ENCODE measurements around the gene GIT2. TPM values are rescaled to one million over a fixed set of nuclear protein-coding genes. Genes with fewer than 3 reads are reported as not detected.
"Not testable (repeated sequence)": the region's sequence is repeated elsewhere in the genome, so short reads cannot be mapped to it uniquely, and the experiment has no call there.

Gene GIT2
- total and polyA plus RNA-seq, 2 experiments from 2014 or later: 21.5 to 22.4 TPM

DNA sequence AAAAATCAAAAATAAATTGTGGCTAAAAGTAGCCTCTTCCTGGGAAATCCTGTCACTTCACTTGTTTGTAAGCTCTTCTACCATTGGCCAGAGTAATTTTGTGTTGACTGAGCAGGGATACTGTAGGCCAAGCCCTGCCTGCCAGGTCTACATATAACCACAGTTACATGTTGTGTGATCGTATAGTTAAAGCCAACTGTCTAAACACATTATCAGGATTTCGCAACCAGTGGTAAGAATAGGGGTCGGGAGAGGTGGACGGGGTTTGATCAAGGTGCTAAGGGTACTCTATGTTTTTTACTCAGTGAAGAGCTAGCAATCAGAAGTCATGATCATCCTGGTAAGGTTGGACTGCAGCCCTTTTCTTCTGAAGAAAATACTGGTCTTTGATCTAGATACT lies 16.5 kb upstream of the GIT2 start:
- no peak overlapping the region for H2AFZ ChIP-seq
- no peak overlapping the region for H3K4me2 ChIP-seq
- H3K79me2 ChIP-seq: peaks cover 38% of the 10 kb centered on the region
- H3K27me3 ChIP-seq: no peaks in the 10 kb centered on the region
- 87% methylated on average over 4 of the region's 4 CpGs for WGBS (ENCODE audit: low lambda C conversion rate, missing lambda C conversion rate)
- no peaks in the 10 kb centered on the region for H3K9me3 ChIP-seq (ENCODE audit: low read depth)
- no peaks in the 10 kb centered on the region for H4K20me1 ChIP-seq (ENCODE audit: insufficient read depth, poor library complexity, severe bottlenecking)
- no peaks in the 10 kb centered on the region for H3K9me2 ChIP-seq (replicated peaks; ENCODE audit: insufficient read depth)
- no peak overlapping the region for H3K4me3 ChIP-seq
- no peaks in the 10 kb centered on the region for H3K36me3 ChIP-seq (replicated peaks; ENCODE audit: insufficient read depth, low read depth)
- H3K27ac ChIP-seq: peak overlapping the region; percentile 73
- no peak for TF ChIP-seq EZH2phosphoT487 (IDR thresholded peaks at IDR 0.05; ENCODE audit: low read depth, severe bottlenecking, unreplicated experiment)
- TF ChIP-seq, protein P1, sequence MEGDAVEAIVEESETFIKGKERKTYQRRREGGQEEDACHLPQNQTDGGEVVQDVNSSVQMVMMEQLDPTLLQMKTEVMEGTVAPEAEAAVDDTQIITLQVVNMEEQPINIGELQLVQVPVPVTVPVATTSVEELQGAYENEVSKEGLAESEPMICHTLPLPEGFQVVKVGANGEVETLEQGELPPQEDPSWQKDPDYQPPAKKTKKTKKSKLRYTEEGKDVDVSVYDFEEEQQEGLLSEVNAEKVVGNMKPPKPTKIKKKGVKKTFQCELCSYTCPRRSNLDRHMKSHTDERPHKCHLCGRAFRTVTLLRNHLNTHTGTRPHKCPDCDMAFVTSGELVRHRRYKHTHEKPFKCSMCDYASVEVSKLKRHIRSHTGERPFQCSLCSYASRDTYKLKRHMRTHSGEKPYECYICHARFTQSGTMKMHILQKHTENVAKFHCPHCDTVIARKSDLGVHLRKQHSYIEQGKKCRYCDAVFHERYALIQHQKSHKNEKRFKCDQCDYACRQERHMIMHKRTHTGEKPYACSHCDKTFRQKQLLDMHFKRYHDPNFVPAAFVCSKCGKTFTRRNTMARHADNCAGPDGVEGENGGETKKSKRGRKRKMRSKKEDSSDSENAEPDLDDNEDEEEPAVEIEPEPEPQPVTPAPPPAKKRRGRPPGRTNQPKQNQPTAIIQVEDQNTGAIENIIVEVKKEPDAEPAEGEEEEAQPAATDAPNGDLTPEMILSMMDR (IDR thresholded peaks at IDR 0.05; ENCODE audit: poor library complexity): no peak
- TF ChIP-seq EZH2 (IDR thresholded peaks at IDR 0.05; ENCODE audit: borderline replicate concordance): no peak
- peaks cover 7% of the 10 kb centered on the region for H3K4me1 ChIP-seq (ENCODE audit: insufficient read depth)
- no peak for DNase-seq (ENCODE audit: low spot score)

DNA sequence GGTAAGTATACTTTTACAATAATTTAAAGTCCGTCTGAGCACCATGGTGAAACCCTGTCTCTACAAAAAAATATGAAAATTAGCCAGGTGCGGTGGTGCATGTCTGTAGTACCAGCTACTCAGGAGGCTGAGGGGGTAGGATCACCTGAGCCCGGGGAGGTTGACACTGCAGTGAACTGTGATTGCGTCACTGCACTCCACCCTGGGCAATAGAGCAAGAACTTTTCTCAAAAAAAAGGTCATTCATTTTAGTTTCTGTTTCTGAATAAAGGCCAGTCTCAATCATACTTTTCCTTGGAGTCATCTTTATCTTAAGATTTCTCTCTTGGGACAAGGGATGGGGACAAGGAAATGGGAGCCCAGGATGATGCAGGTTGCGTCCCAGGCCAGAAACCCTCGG lies 16.0 kb upstream of the GIT2 start:
- peak; percentile 41 for DNase-seq (ENCODE audit: low spot score)
- no peak overlapping the region for H3K4me3 ChIP-seq
- H3K27me3 ChIP-seq: no peaks in the 10 kb centered on the region
- peak overlapping the region; percentile 73 for H3K27ac ChIP-seq
- H2AFZ ChIP-seq: no peak overlapping the region
- 78% methylated on average over 6 of the region's 6 CpGs for WGBS (ENCODE audit: low lambda C conversion rate, missing lambda C conversion rate)
- H3K79me2 ChIP-seq: peaks cover 43% of the 10 kb centered on the region
- TF ChIP-seq EZH2phosphoT487 (IDR thresholded peaks at IDR 0.05; ENCODE audit: low read depth, severe bottlenecking, unreplicated experiment): no peak
- TF ChIP-seq, protein P1 (IDR thresholded peaks at IDR 0.05; ENCODE audit: poor library complexity): no peak
- TF ChIP-seq EZH2 (IDR thresholded peaks at IDR 0.05; ENCODE audit: borderline replicate concordance): no peak
- H3K36me3 ChIP-seq (replicated peaks; ENCODE audit: insufficient read depth, low read depth): no peaks in the 10 kb centered on the region
- H3K9me2 ChIP-seq (replicated peaks; ENCODE audit: insufficient read depth): no peaks in the 10 kb centered on the region
- H3K4me2 ChIP-seq: no peak overlapping the region
- H4K20me1 ChIP-seq (ENCODE audit: insufficient read depth, poor library complexity, severe bottlenecking): no peaks in the 10 kb centered on the region
- no peaks in the 10 kb centered on the region for H3K9me3 ChIP-seq (ENCODE audit: low read depth)
- peaks cover 7% of the 10 kb centered on the region for H3K4me1 ChIP-seq (ENCODE audit: insufficient read depth)

DNA sequence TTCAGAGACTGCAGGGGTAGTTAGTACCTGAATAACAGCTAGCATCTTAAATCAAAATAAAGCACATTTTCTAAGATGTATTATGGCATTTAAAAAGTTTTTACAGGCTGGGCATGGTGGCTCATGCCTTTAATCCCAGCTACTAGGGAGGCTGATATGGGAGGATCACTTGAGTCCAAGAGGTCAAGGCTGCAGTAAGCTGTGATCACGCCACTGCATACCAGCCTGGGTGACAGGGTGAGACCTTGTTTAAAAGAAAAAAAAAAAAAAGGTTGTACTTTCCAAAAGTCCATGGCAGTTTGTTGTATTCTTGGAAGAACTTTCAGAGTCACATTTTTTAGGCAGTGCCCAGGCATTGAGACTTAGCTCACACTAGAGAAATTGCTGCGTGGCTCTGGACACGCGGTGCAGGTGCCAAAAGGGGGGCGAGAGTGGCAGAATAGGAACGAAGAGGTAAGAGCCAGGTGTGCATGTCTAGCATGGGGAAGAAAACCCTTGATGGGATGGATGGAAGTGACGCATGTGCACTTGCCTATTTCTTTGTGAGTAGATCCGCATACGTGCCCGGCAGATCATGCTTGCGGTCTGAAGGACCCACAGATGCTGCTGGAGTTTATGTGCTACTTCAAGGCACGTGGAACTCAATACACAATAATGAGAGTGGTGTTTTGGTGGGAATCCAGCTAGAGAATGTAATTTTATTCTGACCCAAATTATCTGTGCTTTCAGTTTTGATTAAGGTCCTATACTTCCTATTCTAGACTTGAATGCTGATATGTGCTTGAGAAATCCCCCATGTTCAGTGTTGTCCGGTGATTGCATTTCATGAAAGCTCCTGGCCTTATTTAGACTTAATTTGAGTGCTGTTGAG lies 14.9 kb upstream of the GIT2 start:
- Histone ChIP-seq H4K20me1 (ENCODE audit: insufficient read depth, poor library complexity, severe bottlenecking) (no peaks in the 10 kb centered on the region), H3K27me3 (no peaks in the 10 kb centered on the region), H3K36me3 (replicated peaks; ENCODE audit: insufficient read depth, low read depth) (no peaks in the 10 kb centered on the region), H3K9me2 (replicated peaks; ENCODE audit: insufficient read depth) (no peaks in the 10 kb centered on the region), H3K79me2 (peaks cover 53% of the 10 kb centered on the region), H3K4me3 (no peak overlapping the region), H3K4me2 (no peak overlapping the region), H3K9me3 (ENCODE audit: low read depth) (no peaks in the 10 kb centered on the region), H2AFZ (no peak overlapping the region), H3K4me1 (ENCODE audit: insufficient read depth) (peaks cover 7% of the 10 kb centered on the region), H3K27ac (peak overlapping the region; percentile 73)
- WGBS (ENCODE audit: low lambda C conversion rate, missing lambda C conversion rate): 92% methylated on average over 13 of the region's 13 CpGs
- TF ChIP-seq EZH2phosphoT487 (IDR thresholded peaks at IDR 0.05; ENCODE audit: low read depth, severe bottlenecking, unreplicated experiment): no peak
- TF ChIP-seq EZH2 (IDR thresholded peaks at IDR 0.05; ENCODE audit: borderline replicate concordance): no peak
- TF ChIP-seq, protein P1 (IDR thresholded peaks at IDR 0.05; ENCODE audit: poor library complexity): no peak
- DNase-seq (ENCODE audit: low spot score): no peak

DNA sequence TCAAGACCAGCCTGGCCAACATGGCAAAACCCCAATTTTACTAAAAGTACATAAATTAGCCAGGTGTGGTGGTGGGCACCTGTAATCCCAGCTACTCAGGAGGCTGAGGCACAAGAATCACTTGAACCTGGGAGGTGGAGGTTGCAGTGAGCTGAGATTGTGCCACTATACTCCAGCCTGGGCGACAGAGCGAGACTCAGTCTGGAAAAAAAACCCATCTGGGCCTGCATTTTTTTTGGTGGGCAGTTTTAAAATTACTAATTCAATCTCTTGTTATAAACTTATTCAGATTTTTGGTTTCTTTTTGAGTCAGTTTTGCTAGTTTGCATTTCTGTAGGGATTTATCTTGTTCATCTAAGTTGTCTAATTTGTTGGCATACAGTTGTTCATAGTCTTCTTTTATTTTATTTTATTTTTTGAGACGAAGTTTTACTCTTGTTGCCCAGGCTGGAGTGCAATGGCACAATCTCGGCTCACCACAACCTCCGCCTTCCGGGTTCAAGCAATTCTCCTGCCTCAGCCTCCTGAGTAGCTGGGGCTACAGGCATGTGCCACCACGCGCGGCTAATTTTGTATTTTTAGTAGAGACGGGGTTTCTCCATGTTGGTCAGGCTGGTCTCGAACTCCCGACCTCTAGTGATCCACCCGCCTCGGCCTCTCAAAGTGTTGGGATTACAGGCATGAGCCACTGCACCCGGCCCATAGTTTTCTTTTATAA lies 12.7 kb upstream of the GIT2 start:
- not testable (repeated sequence) for H4K20me1 ChIP-seq (ENCODE audit: insufficient read depth, poor library complexity, severe bottlenecking); H3K4me1 ChIP-seq (ENCODE audit: insufficient read depth); H3K27me3 ChIP-seq; H3K9me2 ChIP-seq (replicated peaks; ENCODE audit: insufficient read depth); H3K36me3 ChIP-seq (replicated peaks; ENCODE audit: insufficient read depth, low read depth); H2AFZ ChIP-seq; H3K4me2 ChIP-seq; H3K4me3 ChIP-seq; H3K9me3 ChIP-seq (ENCODE audit: low read depth); DNase-seq (ENCODE audit: low spot score); H3K27ac ChIP-seq
- 97% methylated on average over 15 of the region's 15 CpGs for WGBS (ENCODE audit: low lambda C conversion rate, missing lambda C conversion rate)
- H3K79me2 ChIP-seq: peaks cover 64% of the 10 kb centered on the region

Measured in hepatocyte (in vitro differentiated cells).